Upper lobe of left lung (tissue), 6 donors: ENCODE results near the gene SECISBP2. TPM values are rescaled to one million over a fixed set of nuclear protein-coding genes. Genes with fewer than 3 reads are reported as not detected.

Source experiments
- ATAC-seq, 2 donors: fragments of 200-7000 bp; cut with Tn5 transposase; one replicate each; pipeline ENCODE4 v1.9.1; 2022; ENCODE audit warnings: mild to moderate bottlenecking in 2 of 2, moderate library complexity in 2 of 2; ENCODE audit not compliant: low FRiP score in 2 of 2
- DNase-seq, 2 donors: peaks; one replicate each; pipeline ENCODE4 v3.0.0-alpha.2; 2019 to 2020
- H3K27ac ChIP-seq, 4 donors: fragments of 200-600 bp; sonication (generic); one replicate each; pipeline ENCODE4 v1.5.1; 2016 to 2019
- H3K27me3 ChIP-seq, 4 donors: fragments of 200-600 bp; sonication (generic); one replicate each; pipeline ENCODE4 v1.5.1; 2017 to 2019
- H3K36me3 ChIP-seq, 4 donors: fragments of 200-600 bp; sonication (generic); one replicate each; pipeline ENCODE4 v1.5.1; 2016 to 2019
- H3K4me1 ChIP-seq, 4 donors: fragments of 200-600 bp; sonication (generic); one replicate each; pipeline ENCODE4 v1.5.1; 2018 to 2019
- H3K4me3 ChIP-seq, 4 donors: fragments of 200-600 bp; sonication (generic); one replicate each; pipeline ENCODE4 v1.5.1; 2017 to 2019; ENCODE audit warnings: mild to moderate bottlenecking in 2 of 4, moderate library complexity in 1 of 4
- H3K9me3 ChIP-seq, 4 donors: fragments of 200-600 bp; sonication (generic); one replicate each; pipeline ENCODE4 v1.5.1; 2018 to 2019
- CTCF ChIP-seq, 6 experiments: fragments of 450-650 bp in 4 of 6; fragments of 200-600 bp in 2 of 6; sonication (generic) in 2 of 6; IDR thresholded peaks; one replicate each; pipeline ENCODE4 v1.5.1; 2016 to 2019; ENCODE audit warnings: antibody characterized with exemption in 6 of 6
- EP300 ChIP-seq, 4 donors: sonication (generic); formaldehyde crosslinking; IDR thresholded peaks; one replicate each; pipeline ENCODE4 v1.5.1; 2017; ENCODE audit warnings: antibody characterized with exemption in 4 of 4, control low read depth in 2 of 4
- POLR2A ChIP-seq, 4 donors: fragments of 450-650 bp; IDR thresholded peaks; one replicate each; pipeline ENCODE4 v1.5.1; 2016 to 2017; ENCODE audit warnings: antibody characterized with exemption in 4 of 4, mild to moderate bottlenecking in 2 of 4
- POLR2AphosphoS5 ChIP-seq, 2 donors: sonication (generic); formaldehyde crosslinking; IDR thresholded peaks; one replicate each; pipeline ENCODE4 v1.5.1; 2017; ENCODE audit warnings: antibody characterized with exemption in 2 of 2
- WGBS, 2 donors: methylation state at CpG; one replicate each; pipeline ENCODE4 v1.1.5; 2017 to 2018; 5-methylcytosine and 5-hydroxymethylcytosine counted together
- total RNA-seq, 6 donors: library from RNA; depleted of rRNA in 4 of 6; stranded (reverse); fragments of >200 nt in 4 of 6; gene quantifications; one replicate each; pipeline versions ENCODE4 v1.1.0 to v1.2.1, GENCODE V29; 2016 to 2021
- donor health status: DM: no; HTN: no; CAD: no; lungs with moderate emphysema.
- donor health status: DM: no; HTN: yes; CAD: no; lungs with severe emphysema.

The SECISBP2 gene
- total RNA-seq, 6 donors from 2014 or later = 42.0 to 113 (median 60.0) TPM

GRCh38 chr9:89319015-89319905 lies 960 bp downstream of the SECISBP2 start:
- TF ChIP-seq POLR2AphosphoS5 (IDR thresholded peaks at IDR 0.05) = no peak
- no peak for TF ChIP-seq POLR2A (IDR thresholded peaks at IDR 0.05)
- TF ChIP-seq EP300 (IDR thresholded peaks at IDR 0.05) = no peak
- no peak for TF ChIP-seq CTCF (IDR thresholded peaks at IDR 0.05)
- ATAC-seq (no peak), DNase-seq (no peak)
- Histone ChIP-seq H3K27me3 (no peaks in the 10 kb centered on the region), H3K9me3 (no peaks in the 10 kb centered on the region), H3K4me3 (peak overlapping the region; percentile 45 to 74 (median 66)), H3K36me3 (peaks cover 0 to 10% (median 1%) of the 10 kb centered on the region in 4 donors), H3K4me1 (peaks cover 22 to 52% (median 32%) of the 10 kb centered on the region in 4 donors), H3K27ac (peak overlapping the region; percentile 96 to 99 (median 99))
- 2 to 4% methylated on average over 13 of the region's 13 CpGs for WGBS, 2 donors

- H3K4me3 ChIP-seq = no peak overlapping the region
- H3K27me3 ChIP-seq = no peaks in the 10 kb centered on the region
- no peak overlapping the region for H3K27ac ChIP-seq
- TF ChIP-seq CTCF (IDR thresholded peaks at IDR 0.05) (no peak), EP300 (IDR thresholded peaks at IDR 0.05) (no peak), POLR2AphosphoS5 (IDR thresholded peaks at IDR 0.05) (no peak), POLR2A (IDR thresholded peaks at IDR 0.05) (no peak)
- H3K4me1 ChIP-seq = peaks cover 10 to 39% (median 23%) of the 10 kb centered on the region in 4 donors
- 53 to 72% methylated on average over 4 of the region's 4 CpGs for WGBS, 2 donors
- DNase-seq (no peak), ATAC-seq (no peak)
- peaks cover 7 to 39% (median 17%) of the 10 kb centered on the region in 4 donors for H3K36me3 ChIP-seq
- no peaks in the 10 kb centered on the region for H3K9me3 ChIP-seq
These were observed 5.1 kb downstream of the SECISBP2 start for GRCh38 chr9:89323390-89323789.

GRCh38 chr9:89325733-89326132 lies 7.4 kb downstream of the SECISBP2 start:
- TF ChIP-seq EP300 (IDR thresholded peaks at IDR 0.05) (no peak), POLR2A (IDR thresholded peaks at IDR 0.05) (no peak), POLR2AphosphoS5 (IDR thresholded peaks at IDR 0.05) (no peak), CTCF (IDR thresholded peaks at IDR 0.05) (no peak)
- no peak overlapping the region for H3K4me3 ChIP-seq
- no peaks in the 10 kb centered on the region for H3K27me3 ChIP-seq
- H3K27ac ChIP-seq = no peak overlapping the region
- peaks cover 0 to 23% (median 10%) of the 10 kb centered on the region in 4 donors for H3K4me1 ChIP-seq
- ATAC-seq = no peak
- H3K36me3 ChIP-seq = peaks cover 23 to 60% (median 38%) of the 10 kb centered on the region in 4 donors
- DNase-seq = no peak
- H3K9me3 ChIP-seq = no peaks in the 10 kb centered on the region
- 89 to 93% methylated on average over 3 of the region's 3 CpGs for WGBS, 2 donors

GRCh38 chr9:89328064-89328463 lies 9.8 kb downstream of the SECISBP2 start:
- H3K4me1 ChIP-seq = peaks cover 0 to 10% (median 4%) of the 10 kb centered on the region in 4 donors
- H3K4me3 ChIP-seq = no peak overlapping the region
- H3K27ac ChIP-seq = no peak overlapping the region
- TF ChIP-seq EP300 (IDR thresholded peaks at IDR 0.05) = no peak
- TF ChIP-seq POLR2A (IDR thresholded peaks at IDR 0.05) = no peak
- no peak for TF ChIP-seq CTCF (IDR thresholded peaks at IDR 0.05)
- no peak for TF ChIP-seq POLR2AphosphoS5 (IDR thresholded peaks at IDR 0.05)
- H3K27me3 ChIP-seq = no peaks in the 10 kb centered on the region
- 86 to 90% methylated on average over 8 of the region's 8 CpGs for WGBS, 2 donors
- ATAC-seq (no peak), DNase-seq (no peak)
- no peaks in the 10 kb centered on the region for H3K9me3 ChIP-seq
- H3K36me3 ChIP-seq = peaks cover 23 to 76% (median 47%) of the 10 kb centered on the region in 4 donors
